RPMI8226 (cell line): ENCODE data around the gene DDX39B.
"Not testable (repeated sequence)": the region's sequence is repeated elsewhere in the genome, so short reads cannot be mapped to it uniquely, and the experiment has no call there.

ENCODE experiments used
- DNase-seq: peaks from one replicate; pipeline ENCODE4 v3.0.0-alpha.2; 2015

DDX39B gene

GRCh38 chr6:31541658-31542521 is at the start of gene DDX39B:
DDX39B (minus strand) TSS chr6:31542003; CDS start chr6:31540532, 1,471 bp downstream.
- DNase-seq = peak; percentile 98

- DNase-seq = not testable (repeated sequence)
Measured at GRCh38 chr6:31590691-31591090, 48.9 kb upstream of the DDX39B start.

GRCh38 chr6:31588871-31589650 is 47.3 kb upstream of the DDX39B start:
- no peak for DNase-seq

- no peak for DNase-seq
Measured at GRCh38 chr6:31587791-31588777, 46.3 kb upstream of the DDX39B start.

GRCh38 chr6:31586599-31587281 is 44.9 kb upstream of the DDX39B start:
- DNase-seq = no peak

- DNase-seq = no peak
Measured at GRCh38 chr6:31586008-31586407, 44.2 kb upstream of the DDX39B start, which contains the start of gene LST1. LST1 (plus strand) TSS chr6:31586277; CDS start chr6:31587300, 1,023 bp downstream.

GRCh38 chr6:31585491-31585890 is 43.7 kb upstream of the DDX39B start:
- DNase-seq = peak; percentile 49

- DNase-seq = peak; percentile 19
Measured at GRCh38 chr6:31582230-31582643, 40.4 kb upstream of the DDX39B start, which contains the start of gene LTB. LTB (minus strand) TSS chr6:31582424; CDS start chr6:31582417, 7 bp downstream.

GRCh38 chr6:31581434-31582229 is 39.8 kb upstream of the DDX39B start:
- DNase-seq = no peak

- peak; percentile 86 for DNase-seq
Measured at GRCh38 chr6:31580807-31581433, 39.1 kb upstream of the DDX39B start.

GRCh38 chr6:31580438-31580740 is 38.6 kb upstream of the DDX39B start:
- DNase-seq = no peak

GRCh38 chr6:31579546-31580437 is 38.0 kb upstream of the DDX39B start:
- DNase-seq = no peak

- DNase-seq = no peak
Measured at GRCh38 chr6:31579119-31579505, 37.3 kb upstream of the DDX39B start.

GRCh38 chr6:31578184-31579118 is 36.6 kb upstream of the DDX39B start:
- DNase-seq = no peak

- no peak for DNase-seq
Measured at GRCh38 chr6:31577579-31577966, 35.8 kb upstream of the DDX39B start.

- no peak for DNase-seq
Measured at GRCh38 chr6:31576897-31577578, 35.2 kb upstream of the DDX39B start.

GRCh38 chr6:31575952-31576685 is 34.3 kb upstream of the DDX39B start:
- DNase-seq = no peak
